Calu3 (cell line): ENCODE data around the gene DDX56. TPM values are rescaled to one million over a fixed set of nuclear protein-coding genes. Genes with fewer than 3 reads are reported as not detected.

ENCODE experiments used
- BruUV-seq: library from RNA; stranded (reverse); fragments of 400-500 nt; replicated peaks from 2 replicates; lab custom pipeline; 2021; lab: Mats Ljungman, UMichigan
- CTCF ChIA-PET: fragments of 300-600 bp; sonication (Branson Sonifier 250); formaldehyde crosslinking; loops from one replicate; lab custom pipeline; 2022; ENCODE audit warnings: antibody characterized with exemption; lab: Charles Lee
- DNase-seq: peaks from one replicate; pipeline ENCODE4 v3.0.0; 2022
- H3K27ac Mint-ChIP-seq: one replicate; pipeline ENCODE4 v1.8.0; 2022; ENCODE audit warnings: mixed read lengths; ENCODE audit not compliant: unreplicated experiment
- H3K27me3 Mint-ChIP-seq: one replicate; pipeline ENCODE4 v1.8.0; 2022; ENCODE audit warnings: mixed read lengths; ENCODE audit not compliant: unreplicated experiment
- H3K36me3 Mint-ChIP-seq: one replicate; pipeline ENCODE4 v1.8.0; 2022; ENCODE audit warnings: mild to moderate bottlenecking, moderate library complexity, mixed read lengths; ENCODE audit not compliant: insufficient read depth, unreplicated experiment
- H3K4me1 Mint-ChIP-seq: one replicate; pipeline ENCODE4 v1.8.0; 2022; ENCODE audit warnings: mild to moderate bottlenecking, low read depth, mixed read lengths; ENCODE audit not compliant: unreplicated experiment
- H3K4me3 Mint-ChIP-seq: one replicate; pipeline ENCODE4 v1.8.0; 2022; ENCODE audit warnings: mild to moderate bottlenecking, low read depth, moderate library complexity, mixed read lengths; ENCODE audit not compliant: unreplicated experiment
- H3K9me3 Mint-ChIP-seq: one replicate; pipeline ENCODE4 v1.8.0; 2022; ENCODE audit warnings: low read depth, mixed read lengths; ENCODE audit not compliant: unreplicated experiment
- intact Hi-C: fragments of 100-400 bp; cut with micrococcal nuclease; formaldehyde crosslinking; loops from one replicate; pipeline ENCODE4 v1.10.0; 2022; ENCODE audit not compliant: unreplicated experiment
- total RNA-seq: library from RNA; stranded (reverse); gene quantifications from 2 replicates; pipeline ENCODE4 v1.2.3, GENCODE V29; 2022
- TF ChIP-seq, protein P1 (sequence below): fragments of 200-600 bp; IDR thresholded peaks from one replicate; pipeline ENCODE4 v1.8.0; 2022; ENCODE audit warnings: antibody characterized with exemption; ENCODE audit not compliant: unreplicated experiment

The DDX56 gene
- total RNA-seq, 1 experiment from 2014 or later = 157 TPM

GRCh38 chr7:44549457-44549856 lies 24.3 kb downstream of the DDX56 start:
- BruUV-seq = no TSS peak
- DNase-seq = no peak
- CTCF ChIA-PET = interaction anchor here (0.6 kb wide), 1 partner anchor 12 kb away, joined by 4 read pairs; no protein-coding TSS in a partner anchor
- Mint-ChIP-seq H3K27me3 (no peaks in the 10 kb centered on the region), H3K4me1 (peaks cover 27% of the 10 kb centered on the region), H3K4me3 (no peak overlapping the region), H3K36me3 (no peaks in the 10 kb centered on the region), H3K27ac (no peak overlapping the region), H3K9me3 (no peaks in the 10 kb centered on the region)
- TF ChIP-seq, protein P1, sequence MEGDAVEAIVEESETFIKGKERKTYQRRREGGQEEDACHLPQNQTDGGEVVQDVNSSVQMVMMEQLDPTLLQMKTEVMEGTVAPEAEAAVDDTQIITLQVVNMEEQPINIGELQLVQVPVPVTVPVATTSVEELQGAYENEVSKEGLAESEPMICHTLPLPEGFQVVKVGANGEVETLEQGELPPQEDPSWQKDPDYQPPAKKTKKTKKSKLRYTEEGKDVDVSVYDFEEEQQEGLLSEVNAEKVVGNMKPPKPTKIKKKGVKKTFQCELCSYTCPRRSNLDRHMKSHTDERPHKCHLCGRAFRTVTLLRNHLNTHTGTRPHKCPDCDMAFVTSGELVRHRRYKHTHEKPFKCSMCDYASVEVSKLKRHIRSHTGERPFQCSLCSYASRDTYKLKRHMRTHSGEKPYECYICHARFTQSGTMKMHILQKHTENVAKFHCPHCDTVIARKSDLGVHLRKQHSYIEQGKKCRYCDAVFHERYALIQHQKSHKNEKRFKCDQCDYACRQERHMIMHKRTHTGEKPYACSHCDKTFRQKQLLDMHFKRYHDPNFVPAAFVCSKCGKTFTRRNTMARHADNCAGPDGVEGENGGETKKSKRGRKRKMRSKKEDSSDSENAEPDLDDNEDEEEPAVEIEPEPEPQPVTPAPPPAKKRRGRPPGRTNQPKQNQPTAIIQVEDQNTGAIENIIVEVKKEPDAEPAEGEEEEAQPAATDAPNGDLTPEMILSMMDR = no peak
- intact Hi-C loops = no loop called here

DNA sequence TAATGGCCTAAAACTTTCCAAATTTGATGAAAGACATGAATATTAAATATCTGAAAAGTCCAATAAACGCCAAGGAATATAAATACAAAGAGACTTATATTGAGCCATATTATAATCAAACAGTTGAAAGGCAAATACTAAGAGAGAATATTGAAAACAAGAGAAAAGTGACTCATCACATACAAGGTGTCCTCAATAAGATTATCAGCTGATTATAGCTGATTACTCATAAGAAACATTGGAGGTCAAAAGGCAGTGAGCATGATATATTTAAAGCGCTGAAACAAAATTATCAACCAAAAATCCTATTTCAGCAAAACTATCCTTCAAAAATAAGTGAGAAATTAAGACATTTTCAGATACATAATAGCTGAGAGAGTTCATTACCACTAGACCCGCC lies 24.8 kb downstream of the DDX56 start:
- TF ChIP-seq, protein P1 = no peak
- DNase-seq = no peak
- H3K9me3 Mint-ChIP-seq = no peaks in the 10 kb centered on the region
- peaks cover 32% of the 10 kb centered on the region for H3K4me1 Mint-ChIP-seq
- no peak overlapping the region for H3K4me3 Mint-ChIP-seq
- no TSS peak for BruUV-seq
- H3K27me3 Mint-ChIP-seq = no peaks in the 10 kb centered on the region
- H3K36me3 Mint-ChIP-seq = no peaks in the 10 kb centered on the region
- intact Hi-C loops = no loop called here
- no peak overlapping the region for H3K27ac Mint-ChIP-seq
- CTCF ChIA-PET = interaction anchor here (0.5 to 1.2 kb wide), 3 partner anchors 20 to 50 kb away, joined by 3 read pairs; no protein-coding TSS in a partner anchor

- intact Hi-C loops = no loop called here
- peaks cover 5% of the 10 kb centered on the region for H3K36me3 Mint-ChIP-seq
- BruUV-seq = no TSS peak
- H3K4me3 Mint-ChIP-seq = no peak overlapping the region
- peak overlapping the region; percentile 6 for H3K27ac Mint-ChIP-seq
- no peaks in the 10 kb centered on the region for H3K27me3 Mint-ChIP-seq
- DNase-seq = no peak
- TF ChIP-seq, protein P1 = no peak
- CTCF ChIA-PET = interaction anchor here (0.7 to 1.2 kb wide), 3 partner anchors 20 to 484 kb away, joined by 3 to 4 read pairs (median 3); no protein-coding TSS in a partner anchor
- no peaks in the 10 kb centered on the region for H3K9me3 Mint-ChIP-seq
- peaks cover 45% of the 10 kb centered on the region for H3K4me1 Mint-ChIP-seq
Observed at GRCh38 chr7:44547536-44548231, 26.0 kb downstream of the DDX56 start.

DNA sequence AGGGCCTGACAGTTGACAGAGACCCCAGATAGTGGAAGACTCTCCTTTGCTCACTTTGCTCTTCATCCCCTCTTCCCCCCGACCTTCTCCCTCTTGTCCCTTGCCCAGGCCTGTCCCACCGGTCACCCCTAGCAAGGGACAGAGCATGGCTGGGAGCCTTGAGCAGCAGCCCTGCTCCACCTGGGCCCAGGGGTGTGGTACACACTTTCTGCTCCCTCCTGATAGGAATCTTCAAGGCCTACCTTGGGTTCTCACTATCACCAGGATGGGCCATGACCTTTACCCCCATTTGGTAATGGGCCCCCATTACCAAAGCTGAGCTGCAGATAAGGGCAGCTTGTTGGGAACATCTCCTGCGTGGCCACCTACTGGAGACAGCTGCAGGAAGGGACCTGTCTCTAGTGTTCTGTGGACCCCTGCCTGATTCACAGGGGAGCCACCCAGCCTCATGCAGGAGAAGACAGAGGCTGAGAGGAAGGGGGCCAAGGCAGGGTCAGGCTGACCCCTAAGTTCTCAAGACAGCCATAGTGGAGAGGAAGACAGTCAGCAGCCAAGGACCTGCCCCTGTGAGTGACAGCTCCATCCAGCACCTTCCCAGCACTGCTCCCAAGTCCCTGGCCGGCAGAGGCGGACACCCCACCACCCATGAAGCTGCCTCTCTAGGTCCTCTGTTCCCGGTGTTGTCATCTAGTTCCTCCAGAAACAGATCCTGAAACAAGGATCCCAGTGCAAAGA lies 31.7 kb downstream of the DDX56 start:
- H3K4me1 Mint-ChIP-seq = peaks cover 80% of the 10 kb centered on the region
- no peaks in the 10 kb centered on the region for H3K27me3 Mint-ChIP-seq
- no peak for DNase-seq
- H3K36me3 Mint-ChIP-seq = peaks cover 43% of the 10 kb centered on the region
- CTCF ChIA-PET = interaction anchor here (0.7 to 1.7 kb wide), 7 partner anchors 14 to 96 kb away, joined by 3 to 12 read pairs (median 3); partner anchors contain the start of gene DDX56
- TF ChIP-seq, protein P1 = no peak
- peak overlapping the region; percentile 85 for H3K27ac Mint-ChIP-seq
- H3K9me3 Mint-ChIP-seq = no peaks in the 10 kb centered on the region
- TSS peak; percentile 84 for BruUV-seq
- peak overlapping the region; percentile 78 for H3K4me3 Mint-ChIP-seq
- intact Hi-C loops = loop anchor here (1.0 kb wide), 2 partner anchors 23 to 52 kb away; partner anchors contain the start of gene NUDCD3
